Neural cell (in vitro differentiated cells): ENCODE results near the gene LKAAEAR1. TPM values are rescaled to one million over a fixed set of nuclear protein-coding genes. Genes with fewer than 3 reads are reported as not detected.

Experiments
- H2AFZ ChIP-seq: fragments of 200-600, 300-800 bp; sonication (generic), shearing (Covaris generic); 2 replicates; pipeline ENCODE4 v1.6.0; 2014; ENCODE audit warnings: low read depth, mild to moderate bottlenecking, antibody characterized with exemption, low read length, moderate library complexity
- H3F3A ChIP-seq: fragments of 200-600 bp; shearing (Covaris generic); 2 replicates; pipeline ENCODE4 v1.6.1; 2016; ENCODE audit warnings: mild to moderate bottlenecking, moderate library complexity, mixed read lengths, antibody characterized with exemption, low read length; ENCODE audit not compliant: insufficient read depth, poor library complexity, severe bottlenecking
- H3K27ac ChIP-seq: fragments of 200-600, 300-800 bp; sonication (generic), shearing (Covaris generic); 2 replicates; pipeline ENCODE4 v1.5.1; 2014; ENCODE audit warnings: mild to moderate bottlenecking, low read length, moderate library complexity
- H3K27me3 ChIP-seq: fragments of 300-800, 200-600 bp; sonication (generic), shearing (Covaris generic); 2 replicates; pipeline ENCODE4 v1.6.0; 2014; ENCODE audit warnings: mild to moderate bottlenecking, low read depth, low read length, moderate library complexity; ENCODE audit not compliant: insufficient read depth
- H3K36me3 ChIP-seq: fragments of 300-800, 200-600 bp; sonication (generic), shearing (Covaris generic); 2 replicates; pipeline ENCODE4 v1.5.1; 2014; ENCODE audit warnings: mild to moderate bottlenecking, antibody characterized with exemption, low read length, moderate library complexity; ENCODE audit not compliant: insufficient read depth
- H3K4me2 ChIP-seq: fragments of 300-800, 200-600 bp; sonication (generic), shearing (Covaris generic); 2 replicates; pipeline ENCODE4 v1.6.0; 2014; ENCODE audit warnings: mild to moderate bottlenecking, low read length
- H3K4me3 ChIP-seq: fragments of 300-800, 200-600 bp; sonication (generic), shearing (Covaris generic); 2 replicates; pipeline ENCODE4 v1.5.1; 2014; ENCODE audit warnings: mild to moderate bottlenecking, low read length, moderate library complexity
- H3K79me2 ChIP-seq: fragments of 200-600 bp; shearing (Covaris generic); replicated peaks from 2 replicates; pipeline ENCODE4 v1.6.0; 2014; ENCODE audit warnings: mild to moderate bottlenecking, low read length, moderate library complexity; ENCODE audit not compliant: insufficient read depth
- H3K9ac ChIP-seq: fragments of 300-800, 200-600 bp; sonication (generic), shearing (Covaris generic); 2 replicates; pipeline ENCODE4 v1.6.1; 2016; ENCODE audit warnings: mild to moderate bottlenecking, low read length, mixed read lengths
- H3K9me2 ChIP-seq: fragments of 200-600 bp; shearing (Covaris generic); 2 replicates; pipeline ENCODE4 v1.6.1; 2016; ENCODE audit warnings: mild to moderate bottlenecking, low read length, mixed read lengths; ENCODE audit not compliant: insufficient read depth
- H3K9me3 ChIP-seq: fragments of 200-600, 300-800 bp; sonication (generic), shearing (Covaris generic); 2 replicates; pipeline ENCODE4 v1.6.1; 2016; ENCODE audit warnings: mild to moderate bottlenecking, mixed run types, low read length, moderate library complexity, mixed read lengths
- H4K20me1 ChIP-seq: fragments of 200-600 bp; shearing (Covaris generic); 2 replicates; pipeline ENCODE4 v1.6.1; 2016; ENCODE audit warnings: mild to moderate bottlenecking, mixed run types; ENCODE audit not compliant: insufficient read depth
- CTCF ChIP-seq: fragments of 450-650 bp; IDR thresholded peaks from 2 replicates; pipeline ENCODE4 v1.5.1; 2014; ENCODE audit warnings: antibody characterized with exemption, mild to moderate bottlenecking, moderate library complexity; ENCODE audit not compliant: poor library complexity, severe bottlenecking
- EP300 ChIP-seq: fragments of 450-650 bp; conservative IDR thresholded peaks from 2 replicates; pipeline ENCODE4 v1.6.1; 2014; ENCODE audit warnings: antibody characterized with exemption, mild to moderate bottlenecking, moderate library complexity; ENCODE audit not compliant: poor library complexity, severe bottlenecking
- EZH2 ChIP-seq: fragments of 200-600, 300-800 bp; shearing (Covaris generic), sonication (generic); IDR thresholded peaks from 2 replicates; pipeline ENCODE4 v1.6.1; 2014; ENCODE audit warnings: antibody characterized with exemption, low read length, borderline replicate concordance, mild to moderate bottlenecking; ENCODE audit not compliant: insufficient read depth, poor library complexity, severe bottlenecking
- MXI1 ChIP-seq: fragments of 450-650 bp; conservative IDR thresholded peaks from 2 replicates; pipeline ENCODE4 v1.6.1; 2014; ENCODE audit warnings: antibody characterized with exemption, mild to moderate bottlenecking; ENCODE audit not compliant: poor library complexity, severe bottlenecking
- POLR2AphosphoS5 ChIP-seq: IDR thresholded peaks from 2 replicates; pipeline ENCODE4 v1.6.1; 2012
- RAD21 ChIP-seq: fragments of 450-650 bp; conservative IDR thresholded peaks from 2 replicates; pipeline ENCODE4 v1.6.1; 2014; ENCODE audit warnings: antibody characterized with exemption, mild to moderate bottlenecking, moderate library complexity
- REST ChIP-seq: IDR thresholded peaks from 2 replicates; pipeline ENCODE4 v1.6.1; 2012; ENCODE audit warnings: borderline replicate concordance
- SMC3 ChIP-seq: fragments of 450-650 bp; conservative IDR thresholded peaks from 2 replicates; pipeline ENCODE4 v1.6.1; 2014; ENCODE audit warnings: antibody characterized with exemption, mild to moderate bottlenecking, moderate library complexity; ENCODE audit not compliant: poor library complexity
- TAF1 ChIP-seq: IDR thresholded peaks from 2 replicates; pipeline ENCODE4 v1.6.1; 2012; ENCODE audit warnings: low read depth
- polyA plus RNA-seq: library from polyadenylated mRNA; depleted of rRNA; stranded (reverse); fragments of >200 nt; gene quantifications from 2 replicates; pipeline ENCODE4 v1.2.3, GENCODE V29; 2014

Gene LKAAEAR1
- polyA plus RNA-seq, 1 donor from 2014 or later: 9.3 TPM

- TF ChIP-seq EP300 (no peak), REST (no peak), EZH2 (no peak), SMC3 (no peak), TAF1 (no peak), CTCF (no peak), MXI1 (no peak), RAD21 (no peak), POLR2AphosphoS5 (no peak)
- H2AFZ ChIP-seq: no peak overlapping the region
- peak overlapping the region; percentile 73 for H3K4me3 ChIP-seq
- no peaks in the 10 kb centered on the region for H3K27me3 ChIP-seq
- H3K36me3 ChIP-seq: no peaks in the 10 kb centered on the region
- no peaks in the 10 kb centered on the region for H3K9me2 ChIP-seq
- peak overlapping the region; percentile 79 for H3K9ac ChIP-seq
- H3K4me2 ChIP-seq: peak overlapping the region; percentile 93
- no peaks in the 10 kb centered on the region for H3K9me3 ChIP-seq
- H3F3A ChIP-seq: no peaks in the 10 kb centered on the region
- H3K79me2 ChIP-seq: peaks cover 6% of the 10 kb centered on the region
- H3K27ac ChIP-seq: peak overlapping the region; percentile 91
- H4K20me1 ChIP-seq: no peaks in the 10 kb centered on the region
These were observed 8.9 kb upstream of the LKAAEAR1 start for GRCh38 chr20:64093013-64093503.

GRCh38 chr20:64092258-64093012 lies 8.2 kb upstream of the LKAAEAR1 start:
- no peaks in the 10 kb centered on the region for H3K36me3 ChIP-seq
- H3K27ac ChIP-seq: peak overlapping the region; percentile 91
- no peaks in the 10 kb centered on the region for H4K20me1 ChIP-seq
- peak overlapping the region; percentile 79 for H3K9ac ChIP-seq
- H3K27me3 ChIP-seq: no peaks in the 10 kb centered on the region
- H3F3A ChIP-seq: no peaks in the 10 kb centered on the region
- H3K9me2 ChIP-seq: no peaks in the 10 kb centered on the region
- H3K4me3 ChIP-seq: peak overlapping the region; percentile 73
- H3K4me2 ChIP-seq: peak overlapping the region; percentile 93
- no peaks in the 10 kb centered on the region for H3K9me3 ChIP-seq
- TF ChIP-seq MXI1 (peak; percentile 76), POLR2AphosphoS5 (no peak)
- peaks cover 6% of the 10 kb centered on the region for H3K79me2 ChIP-seq
- no peak overlapping the region for H2AFZ ChIP-seq
